Measurements from ENCODE around the gene PRKCB. TPM values are rescaled to one million over a fixed set of nuclear protein-coding genes. Genes with fewer than 3 reads are reported as not detected.
A peak's percentile ranks its signal among the peaks of the same experiment; 100 is the strongest.

PRKCB gene
- total and polyA plus RNA-seq, 2 experiments from 2014 or later: 3.7 to 16.4 TPM

DNA sequence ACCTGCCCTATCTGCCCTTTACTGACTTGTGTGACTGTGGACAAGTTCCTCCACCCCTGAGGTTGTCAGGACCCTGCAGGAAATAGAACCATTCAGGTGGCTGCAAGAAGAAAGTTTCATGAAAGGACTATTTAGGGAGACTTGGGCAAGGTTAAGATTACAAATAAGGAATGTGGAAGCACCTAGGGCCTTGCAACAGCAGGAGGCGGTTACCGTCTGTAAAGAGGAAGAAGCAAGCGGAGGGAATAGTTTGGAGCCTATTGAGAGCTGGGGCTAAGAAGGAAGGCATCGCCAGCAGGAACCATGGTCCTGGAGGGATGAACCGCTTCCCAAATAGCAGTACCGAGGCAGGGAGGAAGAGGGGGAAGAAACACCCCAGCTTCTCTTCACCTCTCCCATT is 132.4 kb downstream of the PRKCB start:
- peak; percentile 34; the same call in 2 of the 3 replicates for ATAC-seq
- H3K4me1 Mint-ChIP-seq: peaks cover 18% of the 10 kb centered on the region
- no peaks in the 10 kb centered on the region; the same call in 2 of the 3 replicates for H3K9me3 Mint-ChIP-seq
- H3K36me3 ChIP-seq (ENCODE audit: insufficient read depth): no peaks in the 10 kb centered on the region
- no peak overlapping the region for H3K4me2 ChIP-seq
- H4K20me1 ChIP-seq (replicated peaks; ENCODE audit: insufficient read depth): no peaks in the 10 kb centered on the region
- TF ChIP-seq, protein P1, sequence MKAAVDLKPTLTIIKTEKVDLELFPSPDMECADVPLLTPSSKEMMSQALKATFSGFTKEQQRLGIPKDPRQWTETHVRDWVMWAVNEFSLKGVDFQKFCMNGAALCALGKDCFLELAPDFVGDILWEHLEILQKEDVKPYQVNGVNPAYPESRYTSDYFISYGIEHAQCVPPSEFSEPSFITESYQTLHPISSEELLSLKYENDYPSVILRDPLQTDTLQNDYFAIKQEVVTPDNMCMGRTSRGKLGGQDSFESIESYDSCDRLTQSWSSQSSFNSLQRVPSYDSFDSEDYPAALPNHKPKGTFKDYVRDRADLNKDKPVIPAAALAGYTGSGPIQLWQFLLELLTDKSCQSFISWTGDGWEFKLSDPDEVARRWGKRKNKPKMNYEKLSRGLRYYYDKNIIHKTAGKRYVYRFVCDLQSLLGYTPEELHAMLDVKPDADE (IDR thresholded peaks at IDR 0.05): no peak
- TF ChIP-seq, protein P2, sequence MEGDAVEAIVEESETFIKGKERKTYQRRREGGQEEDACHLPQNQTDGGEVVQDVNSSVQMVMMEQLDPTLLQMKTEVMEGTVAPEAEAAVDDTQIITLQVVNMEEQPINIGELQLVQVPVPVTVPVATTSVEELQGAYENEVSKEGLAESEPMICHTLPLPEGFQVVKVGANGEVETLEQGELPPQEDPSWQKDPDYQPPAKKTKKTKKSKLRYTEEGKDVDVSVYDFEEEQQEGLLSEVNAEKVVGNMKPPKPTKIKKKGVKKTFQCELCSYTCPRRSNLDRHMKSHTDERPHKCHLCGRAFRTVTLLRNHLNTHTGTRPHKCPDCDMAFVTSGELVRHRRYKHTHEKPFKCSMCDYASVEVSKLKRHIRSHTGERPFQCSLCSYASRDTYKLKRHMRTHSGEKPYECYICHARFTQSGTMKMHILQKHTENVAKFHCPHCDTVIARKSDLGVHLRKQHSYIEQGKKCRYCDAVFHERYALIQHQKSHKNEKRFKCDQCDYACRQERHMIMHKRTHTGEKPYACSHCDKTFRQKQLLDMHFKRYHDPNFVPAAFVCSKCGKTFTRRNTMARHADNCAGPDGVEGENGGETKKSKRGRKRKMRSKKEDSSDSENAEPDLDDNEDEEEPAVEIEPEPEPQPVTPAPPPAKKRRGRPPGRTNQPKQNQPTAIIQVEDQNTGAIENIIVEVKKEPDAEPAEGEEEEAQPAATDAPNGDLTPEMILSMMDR (conservative IDR thresholded peaks at IDR 0.05; ENCODE audit: low read depth in 2 of 2): no peak
- no peak for TF ChIP-seq ZNF114 (CRISPR knock-in tag; IDR thresholded peaks at IDR 0.05)
- TF ChIP-seq, protein P3, sequence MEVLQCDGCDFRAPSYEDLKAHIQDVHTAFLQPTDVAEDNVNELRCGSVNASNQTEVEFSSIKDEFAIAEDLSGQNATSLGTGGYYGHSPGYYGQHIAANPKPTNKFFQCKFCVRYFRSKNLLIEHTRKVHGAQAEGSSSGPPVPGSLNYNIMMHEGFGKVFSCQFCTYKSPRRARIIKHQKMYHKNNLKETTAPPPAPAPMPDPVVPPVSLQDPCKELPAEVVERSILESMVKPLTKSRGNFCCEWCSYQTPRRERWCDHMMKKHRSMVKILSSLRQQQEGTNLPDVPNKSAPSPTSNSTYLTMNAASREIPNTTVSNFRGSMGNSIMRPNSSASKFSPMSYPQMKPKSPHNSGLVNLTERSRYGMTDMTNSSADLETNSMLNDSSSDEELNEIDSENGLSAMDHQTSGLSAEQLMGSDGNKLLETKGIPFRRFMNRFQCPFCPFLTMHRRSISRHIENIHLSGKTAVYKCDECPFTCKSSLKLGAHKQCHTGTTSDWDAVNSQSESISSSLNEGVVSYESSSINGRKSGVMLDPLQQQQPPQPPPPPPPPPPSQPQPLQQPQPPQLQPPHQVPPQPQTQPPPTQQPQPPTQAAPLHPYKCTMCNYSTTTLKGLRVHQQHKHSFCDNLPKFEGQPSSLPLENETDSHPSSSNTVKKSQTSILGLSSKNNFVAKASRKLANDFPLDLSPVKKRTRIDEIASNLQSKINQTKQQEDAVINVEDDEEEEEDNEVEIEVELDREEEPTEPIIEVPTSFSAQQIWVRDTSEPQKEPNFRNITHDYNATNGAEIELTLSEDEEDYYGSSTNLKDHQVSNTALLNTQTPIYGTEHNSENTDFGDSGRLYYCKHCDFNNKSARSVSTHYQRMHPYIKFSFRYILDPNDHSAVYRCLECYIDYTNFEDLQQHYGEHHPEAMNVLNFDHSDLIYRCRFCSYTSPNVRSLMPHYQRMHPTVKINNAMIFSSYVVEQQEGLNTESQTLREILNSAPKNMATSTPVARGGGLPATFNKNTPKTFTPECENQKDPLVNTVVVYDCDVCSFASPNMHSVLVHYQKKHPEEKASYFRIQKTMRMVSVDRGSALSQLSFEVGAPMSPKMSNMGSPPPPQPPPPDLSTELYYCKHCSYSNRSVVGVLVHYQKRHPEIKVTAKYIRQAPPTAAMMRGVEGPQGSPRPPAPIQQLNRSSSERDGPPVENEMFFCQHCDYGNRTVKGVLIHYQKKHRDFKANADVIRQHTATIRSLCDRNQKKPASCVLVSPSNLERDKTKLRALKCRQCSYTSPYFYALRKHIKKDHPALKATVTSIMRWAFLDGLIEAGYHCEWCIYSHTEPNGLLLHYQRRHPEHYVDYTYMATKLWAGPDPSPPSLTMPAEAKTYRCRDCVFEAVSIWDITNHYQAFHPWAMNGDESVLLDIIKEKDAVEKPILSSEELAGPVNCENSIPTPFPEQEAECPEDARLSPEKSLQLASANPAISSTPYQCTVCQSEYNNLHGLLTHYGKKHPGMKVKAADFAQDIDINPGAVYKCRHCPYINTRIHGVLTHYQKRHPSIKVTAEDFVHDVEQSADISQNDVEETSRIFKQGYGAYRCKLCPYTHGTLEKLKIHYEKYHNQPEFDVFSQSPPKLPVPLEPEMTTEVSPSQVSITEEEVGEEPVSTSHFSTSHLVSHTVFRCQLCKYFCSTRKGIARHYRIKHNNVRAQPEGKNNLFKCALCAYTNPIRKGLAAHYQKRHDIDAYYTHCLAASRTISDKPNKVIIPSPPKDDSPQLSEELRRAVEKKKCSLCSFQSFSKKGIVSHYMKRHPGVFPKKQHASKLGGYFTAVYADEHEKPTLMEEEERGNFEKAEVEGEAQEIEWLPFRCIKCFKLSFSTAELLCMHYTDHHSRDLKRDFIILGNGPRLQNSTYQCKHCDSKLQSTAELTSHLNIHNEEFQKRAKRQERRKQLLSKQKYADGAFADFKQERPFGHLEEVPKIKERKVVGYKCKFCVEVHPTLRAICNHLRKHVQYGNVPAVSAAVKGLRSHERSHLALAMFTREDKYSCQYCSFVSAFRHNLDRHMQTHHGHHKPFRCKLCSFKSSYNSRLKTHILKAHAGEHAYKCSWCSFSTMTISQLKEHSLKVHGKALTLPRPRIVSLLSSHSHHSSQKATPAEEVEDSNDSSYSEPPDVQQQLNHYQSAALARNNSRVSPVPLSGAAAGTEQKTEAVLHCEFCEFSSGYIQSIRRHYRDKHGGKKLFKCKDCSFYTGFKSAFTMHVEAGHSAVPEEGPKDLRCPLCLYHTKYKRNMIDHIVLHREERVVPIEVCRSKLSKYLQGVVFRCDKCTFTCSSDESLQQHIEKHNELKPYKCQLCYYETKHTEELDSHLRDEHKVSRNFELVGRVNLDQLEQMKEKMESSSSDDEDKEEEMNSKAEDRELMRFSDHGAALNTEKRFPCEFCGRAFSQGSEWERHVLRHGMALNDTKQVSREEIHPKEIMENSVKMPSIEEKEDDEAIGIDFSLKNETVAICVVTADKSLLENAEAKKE (CRISPR knock-in tag; IDR thresholded peaks at IDR 0.05): no peak
- no peak for TF ChIP-seq CREB1 (CRISPR knock-in tag; IDR thresholded peaks at IDR 0.05; ENCODE audit: low read depth)
- no peak for TF ChIP-seq EZH2 (IDR thresholded peaks at IDR 0.05; ENCODE audit: low read depth, unreplicated experiment)
- TF ChIP-seq STAT1 (IDR thresholded peaks at IDR 0.05; ENCODE audit: unreplicated experiment): no peak
- no peak for TF ChIP-seq NANOG (IDR thresholded peaks at IDR 0.05; ENCODE audit: borderline replicate concordance)
- no peak for TF ChIP-seq JUNB (IDR thresholded peaks at IDR 0.05; ENCODE audit: unreplicated experiment)
- TF ChIP-seq, protein P4, sequence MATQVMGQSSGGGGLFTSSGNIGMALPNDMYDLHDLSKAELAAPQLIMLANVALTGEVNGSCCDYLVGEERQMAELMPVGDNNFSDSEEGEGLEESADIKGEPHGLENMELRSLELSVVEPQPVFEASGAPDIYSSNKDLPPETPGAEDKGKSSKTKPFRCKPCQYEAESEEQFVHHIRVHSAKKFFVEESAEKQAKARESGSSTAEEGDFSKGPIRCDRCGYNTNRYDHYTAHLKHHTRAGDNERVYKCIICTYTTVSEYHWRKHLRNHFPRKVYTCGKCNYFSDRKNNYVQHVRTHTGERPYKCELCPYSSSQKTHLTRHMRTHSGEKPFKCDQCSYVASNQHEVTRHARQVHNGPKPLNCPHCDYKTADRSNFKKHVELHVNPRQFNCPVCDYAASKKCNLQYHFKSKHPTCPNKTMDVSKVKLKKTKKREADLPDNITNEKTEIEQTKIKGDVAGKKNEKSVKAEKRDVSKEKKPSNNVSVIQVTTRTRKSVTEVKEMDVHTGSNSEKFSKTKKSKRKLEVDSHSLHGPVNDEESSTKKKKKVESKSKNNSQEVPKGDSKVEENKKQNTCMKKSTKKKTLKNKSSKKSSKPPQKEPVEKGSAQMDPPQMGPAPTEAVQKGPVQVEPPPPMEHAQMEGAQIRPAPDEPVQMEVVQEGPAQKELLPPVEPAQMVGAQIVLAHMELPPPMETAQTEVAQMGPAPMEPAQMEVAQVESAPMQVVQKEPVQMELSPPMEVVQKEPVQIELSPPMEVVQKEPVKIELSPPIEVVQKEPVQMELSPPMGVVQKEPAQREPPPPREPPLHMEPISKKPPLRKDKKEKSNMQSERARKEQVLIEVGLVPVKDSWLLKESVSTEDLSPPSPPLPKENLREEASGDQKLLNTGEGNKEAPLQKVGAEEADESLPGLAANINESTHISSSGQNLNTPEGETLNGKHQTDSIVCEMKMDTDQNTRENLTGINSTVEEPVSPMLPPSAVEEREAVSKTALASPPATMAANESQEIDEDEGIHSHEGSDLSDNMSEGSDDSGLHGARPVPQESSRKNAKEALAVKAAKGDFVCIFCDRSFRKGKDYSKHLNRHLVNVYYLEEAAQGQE (IDR thresholded peaks at IDR 0.05; ENCODE audit: unreplicated experiment): no peak
- no peak for TF ChIP-seq POLR2AphosphoS5 (IDR thresholded peaks at IDR 0.05; ENCODE audit: low read depth)
- TF ChIP-seq EZH2phosphoT487 (IDR thresholded peaks at IDR 0.05; ENCODE audit: unreplicated experiment): no peak
- no peak for TF ChIP-seq ZNF331 (CRISPR knock-in tag; IDR thresholded peaks at IDR 0.05; ENCODE audit: low read depth)
- H3K79me2 ChIP-seq (replicated peaks; ENCODE audit: insufficient read depth): no peaks in the 10 kb centered on the region
- H3K27me3 ChIP-seq (ENCODE audit: insufficient read depth): no peaks in the 10 kb centered on the region
- H3K4me1 ChIP-seq (ENCODE audit: insufficient read depth): peaks cover 14% of the 10 kb centered on the region; the same call in 1 of the 2 replicates
- no peak overlapping the region for H3K27ac Mint-ChIP-seq
- no peaks in the 10 kb centered on the region for H3F3A ChIP-seq (replicated peaks; ENCODE audit: low read depth)
- peaks cover 5% of the 10 kb centered on the region for H3K27me3 Mint-ChIP-seq (ENCODE audit: insufficient read depth, low read depth, poor library complexity)
- H2AFZ ChIP-seq: no peak overlapping the region
- no peak overlapping the region for H3K4me3 ChIP-seq
- no peak overlapping the region for H3K4me3 Mint-ChIP-seq
- no peaks in the 10 kb centered on the region for H3K9me2 ChIP-seq (ENCODE audit: insufficient read depth)
- DNase-seq (ENCODE audit: low spot score): no peak
- no peaks in the 10 kb centered on the region for H3K36me3 Mint-ChIP-seq (ENCODE audit: low read depth)
- H3K27ac ChIP-seq (ENCODE audit: low read depth): no peak overlapping the region
